HL-60/S4 treated with phorbol 12-myristate 13-acetate at 8.2 ng/mL for 4 days and 3 days (cell line): ENCODE results near the gene COASY.
"Not testable (repeated sequence)": the region's sequence is repeated elsewhere in the genome, so short reads cannot be mapped to it uniquely, and the experiment has no call there.

Experiments used
- in situ Hi-C: fragments of 300-500 bp; cut with MboI; formaldehyde crosslinking; loops from 2 replicates; pipeline ENCODE4 v1.15.0; 2022; ENCODE audit warnings: low sequenced_read_pairs

COASY gene

GRCh38 chr17:42609814-42610801, 48.2 kb downstream of the COASY start:
- in situ Hi-C loops, result not testable (repeated sequence)

GRCh38 chr17:42612013-42612412, 50.1 kb downstream of the COASY start:
- in situ Hi-C loops, result no loop called here

- in situ Hi-C loops, result no loop called here
Measured at GRCh38 chr17:42613699-42614295, 51.8 kb downstream of the COASY start.
